Panc1 (cell line): Measurements from ENCODE around the gene UGT2A3. TPM values are rescaled to one million over a fixed set of nuclear protein-coding genes. Genes with fewer than 3 reads are reported as not detected.

Experiments used
- ATAC-seq: fragments of 200-7000 bp; cut with Tn5 transposase; 2 replicates; pipeline ENCODE4 v1.9.1; 2020; ENCODE audit warnings: mild to moderate bottlenecking, moderate library complexity
- BruUV-seq: library from RNA; stranded (reverse); fragments of 400-500 nt; replicated peaks from 2 replicates; lab custom pipeline; 2021; lab: Mats Ljungman, UMichigan
- CTCF ChIA-PET: fragments of 300-600 bp; sonication (Branson Sonifier 250); formaldehyde crosslinking; loops from one replicate; lab custom pipeline; 2022; ENCODE audit warnings: antibody characterized with exemption; lab: Charles Lee
- POLR2A ChIA-PET: fragments of 300-600 bp; sonication (Branson Sonifier 250); formaldehyde crosslinking; loops from one replicate; lab custom pipeline; 2022; ENCODE audit warnings: antibody characterized with exemption; lab: Charles Lee
- DNase-seq: peaks from one replicate; pipeline ENCODE4 v3.0.0-alpha.2; 2010; ENCODE audit warnings: low read depth, low spot score
- H3K27ac ChIP-seq: 2 replicates; pipeline ENCODE4 v1.5.1; 2011; ENCODE audit warnings: mild to moderate bottlenecking, low read length, inconsistent platforms
- H3K27me3 ChIP-seq: fragments of 200-500 bp; sonication (Bioruptor generic); 2 replicates; pipeline ENCODE4 v1.6.0; 2014; ENCODE audit warnings: low read length, inconsistent platforms; ENCODE audit not compliant: control insufficient read depth, insufficient read depth
- H3K36me3 ChIP-seq: fragments of 200-500 bp; sonication (Bioruptor generic); 2 replicates; pipeline ENCODE4 v1.5.1; 2014; ENCODE audit warnings: inconsistent platforms, mild to moderate bottlenecking, low read length, moderate library complexity; ENCODE audit not compliant: control insufficient read depth, insufficient read depth
- H3K4me1 ChIP-seq: 2 replicates; pipeline ENCODE4 v1.5.1; 2011; ENCODE audit warnings: inconsistent platforms, mild to moderate bottlenecking, low read length, moderate library complexity; ENCODE audit not compliant: control insufficient read depth, insufficient read depth
- H3K4me3 ChIP-seq, 2 experiments: 2 replicates each; pipeline ENCODE4 v1.5.1; 2011 to 2012; ENCODE audit warnings: low read depth in 2 of 2, low read length in 2 of 2, mild to moderate bottlenecking in 2 of 2, inconsistent platforms in 1 of 2, moderate library complexity in 1 of 2
- H3K9me3 ChIP-seq: fragments of 200-500 bp; sonication (Bioruptor generic); 2 replicates; pipeline ENCODE4 v1.5.1; 2014; ENCODE audit warnings: low read depth, mild to moderate bottlenecking, inconsistent platforms, low read length, moderate library complexity; ENCODE audit not compliant: control insufficient read depth, insufficient read depth
- CTCF ChIP-seq: fragments of 450-650 bp; IDR thresholded peaks from 2 replicates; pipeline ENCODE4 v1.5.1; 2017; ENCODE audit warnings: mild to moderate bottlenecking
- POLR2AphosphoS5 ChIP-seq: IDR thresholded peaks from 2 replicates; pipeline ENCODE4 v1.6.1; 2012; ENCODE audit warnings: mild to moderate bottlenecking, low read depth, low read length, moderate library complexity
- REST ChIP-seq, 2 experiments: IDR thresholded peaks; 2 replicates each; pipeline ENCODE4 v1.6.1; 2011 to 2012; ENCODE audit warnings: low read depth in 2 of 2, control low read depth in 1 of 2, low read length in 1 of 2, mild to moderate bottlenecking in 1 of 2, moderate library complexity in 1 of 2; ENCODE audit not compliant: insufficient read depth in 1 of 2
- SIN3A ChIP-seq: IDR thresholded peaks from 2 replicates; pipeline ENCODE4 v1.6.1; 2012; ENCODE audit warnings: low read depth, mild to moderate bottlenecking, low read length, moderate library complexity, borderline replicate concordance; ENCODE audit not compliant: insufficient read depth
- TCF7L2 ChIP-seq: IDR thresholded peaks from 2 replicates; pipeline ENCODE4 v1.6.1; 2011; ENCODE audit warnings: mild to moderate bottlenecking, low read depth, low read length, inconsistent platforms
- in situ Hi-C: cut with HindIII; loops from 2 replicates; pipeline ENCODE4 v1.10.0; 2016; ENCODE audit warnings: low sequenced_read_pairs, low pct_unique_long_range_greater_than_20kb
- intact Hi-C: fragments of 100-400 bp; cut with micrococcal nuclease; formaldehyde crosslinking; loops from one replicate; pipeline ENCODE4 v1.10.0; 2022; ENCODE audit not compliant: unreplicated experiment
- total RNA-seq: library from RNA; stranded (reverse); gene quantifications from one replicate; pipeline ENCODE4 v1.2.1, GENCODE V29; 2021; ENCODE audit not compliant: unreplicated experiment

Gene UGT2A3
- total RNA-seq, 1 experiment from 2014 or later, result 0.05 TPM

- POLR2A ChIA-PET, result no interaction called here
- intact Hi-C loops, result no loop called here
- TF ChIP-seq SIN3A (no peak), CTCF (no peak), REST (IDR thresholded peaks at IDR 0.05; ENCODE audit: insufficient read depth in 1 of 2, low read depth in 2 of 2, low read length in 1 of 2) (no peak), POLR2AphosphoS5 (no peak), TCF7L2 (no peak)
- Histone ChIP-seq H3K27me3 (no peaks in the 10 kb centered on the region), H3K36me3 (no peaks in the 10 kb centered on the region), H3K4me3 (no peak overlapping the region), H3K4me1 (no peaks in the 10 kb centered on the region), H3K27ac (no peak overlapping the region), H3K9me3 (no peaks in the 10 kb centered on the region)
- CTCF ChIA-PET, result no interaction called here
- no peak for DNase-seq
- no TSS peak for BruUV-seq
- no peak for ATAC-seq
- in situ Hi-C loops, result no loop called here
These were observed 43.7 kb upstream of the UGT2A3 start for GRCh38 chr4:68995292-68995691.

- TF ChIP-seq TCF7L2, result no peak
- Histone ChIP-seq H3K36me3 (no peaks in the 10 kb centered on the region), H3K27ac (no peak overlapping the region), H3K4me3 (no peak overlapping the region), H3K4me1 (no peaks in the 10 kb centered on the region), H3K27me3 (no peaks in the 10 kb centered on the region), H3K9me3 (no peaks in the 10 kb centered on the region)
- no TSS peak for BruUV-seq
- CTCF ChIA-PET, result no interaction called here
- no peak for DNase-seq
- intact Hi-C loops (no loop called here), in situ Hi-C loops (no loop called here)
- no peak for ATAC-seq
- POLR2A ChIA-PET, result no interaction called here
These were observed 35.4 kb upstream of the UGT2A3 start for GRCh38 chr4:68987007-68987406.

- H3K27ac ChIP-seq, result no peak overlapping the region
- CTCF ChIA-PET, result no interaction called here
- no peaks in the 10 kb centered on the region for H3K4me1 ChIP-seq
- POLR2A ChIA-PET, result no interaction called here
- no peaks in the 10 kb centered on the region for H3K27me3 ChIP-seq
- ATAC-seq (no peak), DNase-seq (no peak)
- intact Hi-C loops (no loop called here), in situ Hi-C loops (no loop called here)
- no peak overlapping the region for H3K4me3 ChIP-seq
- no peak for TF ChIP-seq POLR2AphosphoS5
- no peak for TF ChIP-seq CTCF
- no peak for TF ChIP-seq SIN3A
- no peak for TF ChIP-seq REST (IDR thresholded peaks at IDR 0.05; ENCODE audit: insufficient read depth in 1 of 2, low read depth in 2 of 2, low read length in 1 of 2)
- H3K9me3 ChIP-seq, result no peaks in the 10 kb centered on the region
- BruUV-seq, result no TSS peak
- no peaks in the 10 kb centered on the region for H3K36me3 ChIP-seq
These were observed 33.8 kb upstream of the UGT2A3 start for GRCh38 chr4:68985442-68985841.
